Dermis microvascular lymphatic vessel endothelial cell (primary cell): Measurements from ENCODE around the gene OTULIN. TPM values are rescaled to one million over a fixed set of nuclear protein-coding genes. Genes with fewer than 3 reads are reported as not detected.

Experiments used
- DNase-seq, 2 donors: peaks; one replicate each; pipeline versions ENCODE4 v3.0.0 to v3.0.0-alpha.2; 2010; ENCODE audit warnings: low read depth in 2 of 2
- total RNA-seq: library from RNA; depleted of rRNA; stranded (reverse); fragments of >200 nt; gene quantifications from 2 replicates; pipeline ENCODE4 v1.2.1, GENCODE V29; 2014

OTULIN gene
- total RNA-seq, 1 donor from 2014 or later: 12.2 TPM

- no peak for DNase-seq
Measured at GRCh38 chr5:14720236-14720923, 55.9 kb downstream of the OTULIN start.

- DNase-seq: no peak
Measured at GRCh38 chr5:14721990-14722656, 57.6 kb downstream of the OTULIN start.

- DNase-seq: no peak
Measured at GRCh38 chr5:14722923-14723322, 58.4 kb downstream of the OTULIN start.

- no peak for DNase-seq
Measured at GRCh38 chr5:14723701-14724132, 59.2 kb downstream of the OTULIN start.

- DNase-seq: no peak
Measured at GRCh38 chr5:14724633-14725032, 60.1 kb downstream of the OTULIN start.

GRCh38 chr5:14726066-14726838, 61.7 kb downstream of the OTULIN start:
- DNase-seq: no peak

- DNase-seq: peak; percentile 74 to 87
Measured at GRCh38 chr5:14727428-14727865, 62.9 kb downstream of the OTULIN start.

- no peak for DNase-seq
Measured at GRCh38 chr5:14727928-14728458, 63.5 kb downstream of the OTULIN start.

- peak in 1 of 2 donors; percentile 17 for DNase-seq
Measured at GRCh38 chr5:14728459-14728938, 64.0 kb downstream of the OTULIN start.

GRCh38 chr5:14729448-14730385, 65.2 kb downstream of the OTULIN start:
- no peak for DNase-seq

GRCh38 chr5:14730466-14730865, 65.9 kb downstream of the OTULIN start:
- DNase-seq: no peak

GRCh38 chr5:14730881-14731280, 66.4 kb downstream of the OTULIN start:
- DNase-seq: no peak

- no peak for DNase-seq
Measured at GRCh38 chr5:14732991-14733390, 68.5 kb downstream of the OTULIN start.

GRCh38 chr5:14733661-14734060, 69.1 kb downstream of the OTULIN start:
- DNase-seq: no peak

- no peak for DNase-seq
Measured at GRCh38 chr5:14734396-14734795, 69.9 kb downstream of the OTULIN start.

- no peak for DNase-seq
Measured at GRCh38 chr5:14735944-14736343, 71.4 kb downstream of the OTULIN start.

- no peak for DNase-seq
Measured at GRCh38 chr5:14737291-14737690, 72.8 kb downstream of the OTULIN start.

- DNase-seq: no peak
Measured at GRCh38 chr5:14738050-14738449, 73.5 kb downstream of the OTULIN start.

- peak; percentile 40 to 91 for DNase-seq
Measured at GRCh38 chr5:14739538-14739937, 75.0 kb downstream of the OTULIN start.

GRCh38 chr5:14739981-14740380, 75.5 kb downstream of the OTULIN start:
- DNase-seq: no peak

GRCh38 chr5:14741131-14741530, 76.6 kb downstream of the OTULIN start:
- peak; percentile 70 to 83 for DNase-seq
